GM12873 (cell line): Measurements from ENCODE around the gene RTL10.

Experiments
- TF ChIP-seq, protein P1 (sequence below): IDR thresholded peaks from 2 replicates; pipeline ENCODE4 v1.5.1; 2012; ENCODE audit warnings: low read depth, mild to moderate bottlenecking, moderate library complexity, low read length, control low read depth; ENCODE audit not compliant: insufficient read depth; ENCODE audit errors: missing control alignments

RTL10 gene

DNA sequence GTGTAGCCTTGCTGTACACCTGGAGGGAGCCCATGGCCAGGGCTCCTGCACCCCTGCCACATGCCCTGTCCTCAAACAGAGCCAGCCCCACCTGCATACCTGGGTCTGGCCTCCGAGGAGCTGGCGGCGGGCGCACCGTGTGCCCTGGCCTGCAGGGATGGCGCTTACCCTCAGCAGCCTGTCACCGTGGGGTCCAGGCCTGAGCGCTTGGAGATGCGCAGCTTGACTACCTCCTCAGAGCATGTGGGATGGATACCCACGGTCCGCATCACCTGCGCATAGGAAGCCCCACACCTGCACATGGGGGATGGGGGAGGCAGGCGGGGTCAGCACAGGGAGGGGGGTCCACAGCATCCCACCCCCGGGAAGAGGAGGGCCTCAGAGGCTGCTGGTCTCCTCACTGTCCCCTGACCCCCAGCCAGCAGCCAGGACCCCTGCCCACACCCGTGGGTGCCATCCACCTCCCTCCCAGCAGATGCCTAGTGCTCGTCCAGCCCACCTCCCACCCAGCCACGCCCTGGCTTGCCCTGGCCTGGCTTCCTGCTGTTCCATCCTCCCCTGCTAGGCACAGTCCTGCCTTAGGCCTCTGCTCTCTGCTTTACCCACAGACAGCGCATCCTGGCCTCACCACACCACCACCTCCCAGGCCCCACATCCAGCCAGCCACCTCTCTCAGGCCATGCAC is 22.4 kb upstream of the RTL10 start:
- TF ChIP-seq, protein P1, sequence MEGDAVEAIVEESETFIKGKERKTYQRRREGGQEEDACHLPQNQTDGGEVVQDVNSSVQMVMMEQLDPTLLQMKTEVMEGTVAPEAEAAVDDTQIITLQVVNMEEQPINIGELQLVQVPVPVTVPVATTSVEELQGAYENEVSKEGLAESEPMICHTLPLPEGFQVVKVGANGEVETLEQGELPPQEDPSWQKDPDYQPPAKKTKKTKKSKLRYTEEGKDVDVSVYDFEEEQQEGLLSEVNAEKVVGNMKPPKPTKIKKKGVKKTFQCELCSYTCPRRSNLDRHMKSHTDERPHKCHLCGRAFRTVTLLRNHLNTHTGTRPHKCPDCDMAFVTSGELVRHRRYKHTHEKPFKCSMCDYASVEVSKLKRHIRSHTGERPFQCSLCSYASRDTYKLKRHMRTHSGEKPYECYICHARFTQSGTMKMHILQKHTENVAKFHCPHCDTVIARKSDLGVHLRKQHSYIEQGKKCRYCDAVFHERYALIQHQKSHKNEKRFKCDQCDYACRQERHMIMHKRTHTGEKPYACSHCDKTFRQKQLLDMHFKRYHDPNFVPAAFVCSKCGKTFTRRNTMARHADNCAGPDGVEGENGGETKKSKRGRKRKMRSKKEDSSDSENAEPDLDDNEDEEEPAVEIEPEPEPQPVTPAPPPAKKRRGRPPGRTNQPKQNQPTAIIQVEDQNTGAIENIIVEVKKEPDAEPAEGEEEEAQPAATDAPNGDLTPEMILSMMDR, result no peak

GRCh38 chr22:19876314-19876940 is 21.8 kb upstream of the RTL10 start:
- TF ChIP-seq, protein P1, result no peak

GRCh38 chr22:19875531-19876313 is 21.0 kb upstream of the RTL10 start:
- TF ChIP-seq, protein P1, result no peak

DNA sequence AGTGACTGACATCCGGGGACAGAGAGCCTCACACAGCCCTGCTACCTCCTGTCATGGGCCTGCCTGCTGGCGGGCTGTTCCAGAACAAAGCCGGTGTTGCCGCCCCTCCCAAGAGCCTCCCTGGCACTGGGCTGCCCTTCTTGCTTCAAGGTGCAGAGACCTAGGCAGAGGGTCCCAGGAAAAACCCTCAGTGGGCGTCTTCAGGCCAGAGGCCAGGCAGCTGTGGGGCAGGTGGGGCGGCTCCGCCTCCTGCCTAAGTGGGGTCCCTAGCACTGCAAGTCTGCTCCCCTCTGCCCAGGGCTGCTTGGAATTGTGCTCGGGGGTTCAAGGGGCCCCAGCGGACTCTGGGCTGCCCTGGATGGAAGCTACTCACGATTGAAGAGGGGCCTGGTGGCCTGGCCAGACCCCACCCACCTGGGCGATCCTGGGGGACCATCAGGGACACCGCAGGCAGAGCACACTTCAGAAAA is 20.4 kb upstream of the RTL10 start:
- TF ChIP-seq, protein P1, result no peak

DNA sequence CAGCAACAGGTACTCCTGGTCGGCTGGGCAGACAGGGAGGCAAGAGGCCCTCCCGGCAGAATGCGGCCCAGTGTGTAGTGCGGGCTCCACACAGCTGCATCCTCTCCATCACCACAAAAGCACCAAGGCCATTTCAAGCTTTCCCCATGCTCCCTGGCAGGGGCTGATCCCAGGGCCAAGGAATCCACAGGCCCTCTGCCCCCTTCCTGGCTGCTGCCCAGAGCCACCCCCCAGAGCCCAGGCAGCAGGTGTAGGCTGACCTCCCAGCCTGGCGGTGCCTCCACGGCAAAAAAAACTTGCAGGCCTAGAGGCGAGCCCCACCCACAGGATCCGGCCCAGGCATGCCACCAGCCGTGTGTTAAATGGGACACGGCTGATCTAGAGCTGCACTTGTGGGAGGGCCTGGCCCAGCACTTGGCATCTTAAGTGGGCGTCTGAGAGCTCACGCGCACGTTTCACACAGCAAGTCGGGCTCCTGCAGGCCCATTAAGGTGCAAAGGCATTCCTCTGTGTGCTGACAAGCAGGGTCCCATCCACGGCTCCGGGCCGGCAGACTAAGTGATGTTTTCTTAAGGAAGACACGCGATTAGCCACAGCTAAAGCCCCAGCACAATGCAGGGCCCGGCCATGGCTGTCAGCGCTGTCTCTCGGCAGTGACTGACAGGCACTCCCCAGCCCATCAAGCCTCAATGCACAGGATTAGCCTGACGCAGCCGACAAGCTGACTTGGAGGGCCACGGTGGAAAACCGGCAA is 19.8 kb upstream of the RTL10 start:
- TF ChIP-seq, protein P1, result no peak

GRCh38 chr22:19873960-19874306 is 19.3 kb upstream of the RTL10 start:
- TF ChIP-seq, protein P1, result no peak
